ENCODE data around the gene ROPN1L.

The ROPN1L gene

GRCh38 chr5:10409504-10409903 lies 32.2 kb upstream of the ROPN1L start:
- Histone ChIP-seq H3K4me1 (ENCODE audit: control insufficient read depth, insufficient read depth, low read length, poor library complexity, severe bottlenecking) (no peaks in the 10 kb centered on the region), H3K27ac (ENCODE audit: insufficient read depth, low read length, poor library complexity, severe bottlenecking) (no peak overlapping the region), H3K9me3 (ENCODE audit: control insufficient read depth, low read length) (no peaks in the 10 kb centered on the region), H3K4me3 (ENCODE audit: insufficient read depth, low read depth, low read length, poor library complexity, severe bottlenecking) (no peak overlapping the region), H3K36me3 (ENCODE audit: control insufficient read depth, insufficient read depth, low read length) (peaks cover 76% of the 10 kb centered on the region), H3K27me3 (replicated peaks; ENCODE audit: control insufficient read depth, insufficient read depth, low read length, poor library complexity, severe bottlenecking) (no peaks in the 10 kb centered on the region)
- DNase-seq: no peak

GRCh38 chr5:10410662-10411061 lies 31.0 kb upstream of the ROPN1L start:
- Histone ChIP-seq H3K27ac (ENCODE audit: insufficient read depth, low read length, poor library complexity, severe bottlenecking) (no peak overlapping the region), H3K9me3 (ENCODE audit: control insufficient read depth, low read length) (no peaks in the 10 kb centered on the region), H3K27me3 (replicated peaks; ENCODE audit: control insufficient read depth, insufficient read depth, low read length, poor library complexity, severe bottlenecking) (no peaks in the 10 kb centered on the region), H3K4me1 (ENCODE audit: control insufficient read depth, insufficient read depth, low read length, poor library complexity, severe bottlenecking) (no peaks in the 10 kb centered on the region), H3K36me3 (ENCODE audit: control insufficient read depth, insufficient read depth, low read length) (peaks cover 76% of the 10 kb centered on the region), H3K4me3 (ENCODE audit: insufficient read depth, low read depth, low read length, poor library complexity, severe bottlenecking) (no peak overlapping the region)
- DNase-seq: no peak

GRCh38 chr5:10411336-10411735 lies 30.3 kb upstream of the ROPN1L start:
- Histone ChIP-seq H3K36me3 (ENCODE audit: control insufficient read depth, insufficient read depth, low read length) (peaks cover 73% of the 10 kb centered on the region), H3K27me3 (replicated peaks; ENCODE audit: control insufficient read depth, insufficient read depth, low read length, poor library complexity, severe bottlenecking) (no peaks in the 10 kb centered on the region), H3K27ac (ENCODE audit: insufficient read depth, low read length, poor library complexity, severe bottlenecking) (no peak overlapping the region), H3K4me3 (ENCODE audit: insufficient read depth, low read depth, low read length, poor library complexity, severe bottlenecking) (no peak overlapping the region), H3K4me1 (ENCODE audit: control insufficient read depth, insufficient read depth, low read length, poor library complexity, severe bottlenecking) (no peaks in the 10 kb centered on the region), H3K9me3 (ENCODE audit: control insufficient read depth, low read length) (no peaks in the 10 kb centered on the region)
- DNase-seq: no peak

- no peak overlapping the region for H3K27ac ChIP-seq (ENCODE audit: insufficient read depth, low read length, poor library complexity, severe bottlenecking)
- no peaks in the 10 kb centered on the region for H3K9me3 ChIP-seq (ENCODE audit: control insufficient read depth, low read length)
- no peak for DNase-seq
- H3K27me3 ChIP-seq (replicated peaks; ENCODE audit: control insufficient read depth, insufficient read depth, low read length, poor library complexity, severe bottlenecking): no peaks in the 10 kb centered on the region
- peaks cover 82% of the 10 kb centered on the region for H3K36me3 ChIP-seq (ENCODE audit: control insufficient read depth, insufficient read depth, low read length)
- H3K4me1 ChIP-seq (ENCODE audit: control insufficient read depth, insufficient read depth, low read length, poor library complexity, severe bottlenecking): no peaks in the 10 kb centered on the region
- H3K4me3 ChIP-seq (ENCODE audit: insufficient read depth, low read depth, low read length, poor library complexity, severe bottlenecking): no peak overlapping the region
Measured at GRCh38 chr5:10416868-10417267, 24.8 kb upstream of the ROPN1L start.

- Histone ChIP-seq H3K36me3 (ENCODE audit: control insufficient read depth, insufficient read depth, low read length) (peaks cover 66% of the 10 kb centered on the region), H3K27ac (ENCODE audit: insufficient read depth, low read length, poor library complexity, severe bottlenecking) (no peak overlapping the region), H3K27me3 (replicated peaks; ENCODE audit: control insufficient read depth, insufficient read depth, low read length, poor library complexity, severe bottlenecking) (no peaks in the 10 kb centered on the region), H3K4me1 (ENCODE audit: control insufficient read depth, insufficient read depth, low read length, poor library complexity, severe bottlenecking) (no peaks in the 10 kb centered on the region), H3K9me3 (ENCODE audit: control insufficient read depth, low read length) (no peaks in the 10 kb centered on the region), H3K4me3 (ENCODE audit: insufficient read depth, low read depth, low read length, poor library complexity, severe bottlenecking) (no peak overlapping the region)
- DNase-seq: no peak
Measured at GRCh38 chr5:10418654-10419345, 22.9 kb upstream of the ROPN1L start.

- Histone ChIP-seq H3K4me3 (ENCODE audit: insufficient read depth, low read depth, low read length, poor library complexity, severe bottlenecking) (no peak overlapping the region), H3K36me3 (ENCODE audit: control insufficient read depth, insufficient read depth, low read length) (peaks cover 54% of the 10 kb centered on the region), H3K27me3 (replicated peaks; ENCODE audit: control insufficient read depth, insufficient read depth, low read length, poor library complexity, severe bottlenecking) (no peaks in the 10 kb centered on the region), H3K27ac (ENCODE audit: insufficient read depth, low read length, poor library complexity, severe bottlenecking) (no peak overlapping the region), H3K9me3 (ENCODE audit: control insufficient read depth, low read length) (no peaks in the 10 kb centered on the region), H3K4me1 (ENCODE audit: control insufficient read depth, insufficient read depth, low read length, poor library complexity, severe bottlenecking) (no peaks in the 10 kb centered on the region)
- DNase-seq: no peak
Measured at GRCh38 chr5:10420468-10420867, 21.2 kb upstream of the ROPN1L start.

GRCh38 chr5:10420932-10421331 lies 20.7 kb upstream of the ROPN1L start:
- no peak overlapping the region for H3K27ac ChIP-seq (ENCODE audit: insufficient read depth, low read length, poor library complexity, severe bottlenecking)
- peaks cover 54% of the 10 kb centered on the region for H3K36me3 ChIP-seq (ENCODE audit: control insufficient read depth, insufficient read depth, low read length)
- DNase-seq: no peak
- H3K4me1 ChIP-seq (ENCODE audit: control insufficient read depth, insufficient read depth, low read length, poor library complexity, severe bottlenecking): no peaks in the 10 kb centered on the region
- H3K9me3 ChIP-seq (ENCODE audit: control insufficient read depth, low read length): no peaks in the 10 kb centered on the region
- H3K4me3 ChIP-seq (ENCODE audit: insufficient read depth, low read depth, low read length, poor library complexity, severe bottlenecking): no peak overlapping the region
- no peaks in the 10 kb centered on the region for H3K27me3 ChIP-seq (replicated peaks; ENCODE audit: control insufficient read depth, insufficient read depth, low read length, poor library complexity, severe bottlenecking)

- H3K27ac ChIP-seq (ENCODE audit: insufficient read depth, low read length, poor library complexity, severe bottlenecking): no peak overlapping the region
- no peak overlapping the region for H3K4me3 ChIP-seq (ENCODE audit: insufficient read depth, low read depth, low read length, poor library complexity, severe bottlenecking)
- H3K9me3 ChIP-seq (ENCODE audit: control insufficient read depth, low read length): no peaks in the 10 kb centered on the region
- H3K4me1 ChIP-seq (ENCODE audit: control insufficient read depth, insufficient read depth, low read length, poor library complexity, severe bottlenecking): no peaks in the 10 kb centered on the region
- peaks cover 56% of the 10 kb centered on the region for H3K36me3 ChIP-seq (ENCODE audit: control insufficient read depth, insufficient read depth, low read length)
- DNase-seq: no peak
- H3K27me3 ChIP-seq (replicated peaks; ENCODE audit: control insufficient read depth, insufficient read depth, low read length, poor library complexity, severe bottlenecking): no peaks in the 10 kb centered on the region
Measured at GRCh38 chr5:10421896-10422691, 19.6 kb upstream of the ROPN1L start.

GRCh38 chr5:10423022-10423421 lies 18.7 kb upstream of the ROPN1L start:
- no peak for DNase-seq
- no peaks in the 10 kb centered on the region for H3K9me3 ChIP-seq (ENCODE audit: control insufficient read depth, low read length)
- no peak overlapping the region for H3K4me3 ChIP-seq (ENCODE audit: insufficient read depth, low read depth, low read length, poor library complexity, severe bottlenecking)
- H3K36me3 ChIP-seq (ENCODE audit: control insufficient read depth, insufficient read depth, low read length): peaks cover 59% of the 10 kb centered on the region
- no peaks in the 10 kb centered on the region for H3K27me3 ChIP-seq (replicated peaks; ENCODE audit: control insufficient read depth, insufficient read depth, low read length, poor library complexity, severe bottlenecking)
- no peak overlapping the region for H3K27ac ChIP-seq (ENCODE audit: insufficient read depth, low read length, poor library complexity, severe bottlenecking)
- H3K4me1 ChIP-seq (ENCODE audit: control insufficient read depth, insufficient read depth, low read length, poor library complexity, severe bottlenecking): no peaks in the 10 kb centered on the region

GRCh38 chr5:10424124-10424731 lies 17.5 kb upstream of the ROPN1L start:
- no peak for DNase-seq
- Histone ChIP-seq H3K27ac (ENCODE audit: insufficient read depth, low read length, poor library complexity, severe bottlenecking) (no peak overlapping the region), H3K36me3 (ENCODE audit: control insufficient read depth, insufficient read depth, low read length) (peaks cover 51% of the 10 kb centered on the region), H3K9me3 (ENCODE audit: control insufficient read depth, low read length) (no peaks in the 10 kb centered on the region), H3K27me3 (replicated peaks; ENCODE audit: control insufficient read depth, insufficient read depth, low read length, poor library complexity, severe bottlenecking) (no peaks in the 10 kb centered on the region), H3K4me3 (ENCODE audit: insufficient read depth, low read depth, low read length, poor library complexity, severe bottlenecking) (no peak overlapping the region), H3K4me1 (ENCODE audit: control insufficient read depth, insufficient read depth, low read length, poor library complexity, severe bottlenecking) (no peaks in the 10 kb centered on the region)
